GM18858 (cell line): ENCODE measurements around the gene ARMC12.

Experiments
- ATAC-seq: cut with Tn5 transposase; IDR thresholded peaks from one replicate; pipeline ENCODE4 v1.9.1; 2021; ENCODE audit not compliant: unreplicated experiment

Gene ARMC12

GRCh38 chr6:35774116-35774794, 37.4 kb downstream of the ARMC12 start:
- no peak for ATAC-seq

- no peak for ATAC-seq
These were observed 38.2 kb downstream of the ARMC12 start for GRCh38 chr6:35775031-35775430.

GRCh38 chr6:35776364-35777215, 39.8 kb downstream of the ARMC12 start, which contains the start of gene CLPSL2:
TSS of gene CLPSL2 (plus strand) at chr6:35776598. CDS start at chr6:35776619, 21 bp downstream.
- no peak for ATAC-seq

GRCh38 chr6:35777356-35778102, 40.7 kb downstream of the ARMC12 start:
- ATAC-seq = no peak

GRCh38 chr6:35778437-35778836, 41.6 kb downstream of the ARMC12 start:
- no peak for ATAC-seq

GRCh38 chr6:35780719-35781118, 43.9 kb downstream of the ARMC12 start, which contains the start of gene CLPSL1:
TSS of gene CLPSL1 (plus strand) at chr6:35781019. CDS start at chr6:35781111, 92 bp downstream.
- ATAC-seq = no peak

GRCh38 chr6:35781290-35781689, 44.5 kb downstream of the ARMC12 start:
- ATAC-seq = no peak

- ATAC-seq = no peak
These were observed 45.6 kb downstream of the ARMC12 start for GRCh38 chr6:35782424-35782823.

GRCh38 chr6:35784200-35784599, 47.4 kb downstream of the ARMC12 start:
- ATAC-seq = no peak

- ATAC-seq = no peak
These were observed 49.4 kb downstream of the ARMC12 start for GRCh38 chr6:35786272-35786671.

GRCh38 chr6:35786810-35787209, 50.0 kb downstream of the ARMC12 start:
- no peak for ATAC-seq

GRCh38 chr6:35787266-35788218, 50.7 kb downstream of the ARMC12 start:
- no peak for ATAC-seq

GRCh38 chr6:35788423-35788982, 51.7 kb downstream of the ARMC12 start:
- no peak for ATAC-seq

- ATAC-seq = no peak
These were observed 53.9 kb downstream of the ARMC12 start for GRCh38 chr6:35790683-35791082.

GRCh38 chr6:35794536-35795452, 58.0 kb downstream of the ARMC12 start:
- ATAC-seq = no peak

- no peak for ATAC-seq
These were observed 58.7 kb downstream of the ARMC12 start for GRCh38 chr6:35795453-35796071.

GRCh38 chr6:35796236-35796635, 59.4 kb downstream of the ARMC12 start:
- no peak for ATAC-seq

- no peak for ATAC-seq
These were observed 61.1 kb downstream of the ARMC12 start for GRCh38 chr6:35797837-35798526.
